ENCODE measurements around the gene MYF6.

GRCh38 chr12:80702889-80703805 is 4.3 kb upstream of the MYF6 start:
- TF ChIP-seq CTCF (IDR thresholded peaks at IDR 0.05 in 8 of 11, conservative IDR thresholded peaks at IDR 0.05 in 3 of 11) (no peak), POLR2A (IDR thresholded peaks at IDR 0.05) (no peak), POLR2AphosphoS5 (IDR thresholded peaks at IDR 0.05) (no peak)
